Measurements from ENCODE around the gene MAPK8IP3.
A peak's percentile ranks its signal among the peaks of the same experiment; 100 is the strongest.

MAPK8IP3 gene

GRCh38 chr16:1708768-1709180 lies 2.8 kb downstream of the MAPK8IP3 start:
- TF ChIP-seq CTCF (conservative IDR thresholded peaks at IDR 0.05; ENCODE audit: low read length) (no peak), EZH2phosphoT487 (IDR thresholded peaks at IDR 0.05; ENCODE audit: borderline replicate concordance) (no peak)
- H3K79me2 ChIP-seq (ENCODE audit: insufficient read depth, low read length), result peaks cover 40% of the 10 kb centered on the region
- no peaks in the 10 kb centered on the region for H3K36me3 ChIP-seq (ENCODE audit: insufficient read depth, low read length)
- peaks cover 16% of the 10 kb centered on the region for H4K20me1 ChIP-seq (ENCODE audit: insufficient read depth, low read length, poor library complexity, severe bottlenecking)
- no peaks in the 10 kb centered on the region for H3K27me3 ChIP-seq (ENCODE audit: insufficient read depth, low read length, poor library complexity, severe bottlenecking)
- no peaks in the 10 kb centered on the region for H3F3A ChIP-seq (ENCODE audit: low read depth)
- peak overlapping the region; percentile 86 for H3K4me3 ChIP-seq (ENCODE audit: low read length, poor library complexity, severe bottlenecking)
- peak overlapping the region; percentile 81 for H3K9ac ChIP-seq (ENCODE audit: low read depth, low read length, poor library complexity, severe bottlenecking)
- H3K9me3 ChIP-seq (ENCODE audit: insufficient read depth, low read depth, low read length), result no peaks in the 10 kb centered on the region
- no peaks in the 10 kb centered on the region for H3K4me1 ChIP-seq (ENCODE audit: insufficient read depth, low read length, poor library complexity, severe bottlenecking)
- no peaks in the 10 kb centered on the region for H3K9me2 ChIP-seq (replicated peaks; ENCODE audit: low read depth, low read length)
- H3K4me2 ChIP-seq (ENCODE audit: low read depth, low read length, poor library complexity, severe bottlenecking), result peak overlapping the region; percentile 93
- no peak overlapping the region for H2AFZ ChIP-seq (ENCODE audit: low read length)

GRCh38 chr16:1709356-1709755 lies 3.4 kb downstream of the MAPK8IP3 start:
- Histone ChIP-seq H3K27me3 (ENCODE audit: insufficient read depth, low read length, poor library complexity, severe bottlenecking) (no peaks in the 10 kb centered on the region), H3K4me2 (ENCODE audit: low read depth, low read length, poor library complexity, severe bottlenecking) (peak overlapping the region; percentile 93), H3K4me3 (ENCODE audit: low read length, poor library complexity, severe bottlenecking) (no peak overlapping the region), H3K9ac (ENCODE audit: low read depth, low read length, poor library complexity, severe bottlenecking) (no peak overlapping the region), H3F3A (ENCODE audit: low read depth) (no peaks in the 10 kb centered on the region), H3K79me2 (ENCODE audit: insufficient read depth, low read length) (peaks cover 40% of the 10 kb centered on the region), H3K4me1 (ENCODE audit: insufficient read depth, low read length, poor library complexity, severe bottlenecking) (no peaks in the 10 kb centered on the region), H3K36me3 (ENCODE audit: insufficient read depth, low read length) (no peaks in the 10 kb centered on the region), H3K9me3 (ENCODE audit: insufficient read depth, low read depth, low read length) (no peaks in the 10 kb centered on the region), H4K20me1 (ENCODE audit: insufficient read depth, low read length, poor library complexity, severe bottlenecking) (peaks cover 16% of the 10 kb centered on the region), H2AFZ (ENCODE audit: low read length) (no peak overlapping the region), H3K9me2 (replicated peaks; ENCODE audit: low read depth, low read length) (no peaks in the 10 kb centered on the region)
- TF ChIP-seq CTCF (conservative IDR thresholded peaks at IDR 0.05; ENCODE audit: low read length) (no peak), EZH2phosphoT487 (IDR thresholded peaks at IDR 0.05; ENCODE audit: borderline replicate concordance) (no peak)

GRCh38 chr16:1710811-1711507 lies 5.0 kb downstream of the MAPK8IP3 start:
- Histone ChIP-seq H3K36me3 (ENCODE audit: insufficient read depth, low read length) (no peaks in the 10 kb centered on the region), H3K4me3 (ENCODE audit: low read length, poor library complexity, severe bottlenecking) (no peak overlapping the region), H3K9me2 (replicated peaks; ENCODE audit: low read depth, low read length) (no peaks in the 10 kb centered on the region), H4K20me1 (ENCODE audit: insufficient read depth, low read length, poor library complexity, severe bottlenecking) (peaks cover 16% of the 10 kb centered on the region), H3K9ac (ENCODE audit: low read depth, low read length, poor library complexity, severe bottlenecking) (no peak overlapping the region), H3F3A (ENCODE audit: low read depth) (no peaks in the 10 kb centered on the region), H3K79me2 (ENCODE audit: insufficient read depth, low read length) (peaks cover 40% of the 10 kb centered on the region), H3K9me3 (ENCODE audit: insufficient read depth, low read depth, low read length) (no peaks in the 10 kb centered on the region), H3K27me3 (ENCODE audit: insufficient read depth, low read length, poor library complexity, severe bottlenecking) (no peaks in the 10 kb centered on the region), H3K4me1 (ENCODE audit: insufficient read depth, low read length, poor library complexity, severe bottlenecking) (no peaks in the 10 kb centered on the region), H3K4me2 (ENCODE audit: low read depth, low read length, poor library complexity, severe bottlenecking) (no peak overlapping the region), H2AFZ (ENCODE audit: low read length) (no peak overlapping the region)
- TF ChIP-seq EZH2phosphoT487 (IDR thresholded peaks at IDR 0.05; ENCODE audit: borderline replicate concordance) (no peak), CTCF (conservative IDR thresholded peaks at IDR 0.05; ENCODE audit: low read length) (no peak)

Measured in Loucy (cell line).